ENCODE measurements around the gene MRPL2.

Gene MRPL2

DNA sequence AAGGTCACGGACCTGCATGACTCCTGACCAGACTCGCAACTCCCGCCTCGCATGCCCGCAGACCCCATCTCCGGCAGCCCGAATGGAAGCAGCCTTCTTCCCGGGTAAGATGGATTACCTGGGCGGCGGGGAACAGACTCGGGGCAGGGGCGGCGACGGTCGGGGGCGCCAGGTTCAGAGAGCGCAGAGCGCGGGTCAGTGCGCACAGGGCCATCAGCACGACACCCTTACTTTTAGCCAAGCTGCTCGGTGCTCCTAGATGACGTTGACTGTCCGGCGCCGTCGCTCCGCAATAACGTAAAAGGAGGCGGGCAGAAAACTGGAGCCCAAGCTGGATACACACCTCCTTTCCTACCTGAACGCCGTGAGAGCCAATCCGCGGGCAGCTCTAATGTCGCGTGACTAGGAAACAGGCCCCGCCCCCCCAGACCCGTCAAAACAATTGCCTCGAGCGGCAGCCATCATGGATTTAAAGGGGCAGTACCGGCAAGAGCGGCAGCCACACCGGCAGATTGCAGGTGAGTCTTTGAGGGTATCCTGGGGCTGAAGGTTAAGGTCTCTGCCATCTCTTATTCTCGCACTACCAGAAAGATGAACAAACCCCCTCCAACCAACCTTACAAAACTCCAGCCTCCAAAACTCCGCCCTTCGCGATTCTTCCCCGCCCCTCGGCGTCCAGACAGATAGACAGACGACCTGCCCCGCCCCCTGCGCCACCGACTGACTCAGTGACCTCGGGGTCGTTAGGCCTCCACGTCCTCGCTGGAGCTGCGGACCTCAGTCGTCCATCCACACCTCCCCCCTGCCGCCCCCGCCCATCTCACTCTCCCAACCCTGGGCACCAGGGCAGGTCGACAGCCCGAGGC is at the start of gene MRPL2, which contains the start of gene KLC4 (continued):
- TF ChIP-seq, protein P1, sequence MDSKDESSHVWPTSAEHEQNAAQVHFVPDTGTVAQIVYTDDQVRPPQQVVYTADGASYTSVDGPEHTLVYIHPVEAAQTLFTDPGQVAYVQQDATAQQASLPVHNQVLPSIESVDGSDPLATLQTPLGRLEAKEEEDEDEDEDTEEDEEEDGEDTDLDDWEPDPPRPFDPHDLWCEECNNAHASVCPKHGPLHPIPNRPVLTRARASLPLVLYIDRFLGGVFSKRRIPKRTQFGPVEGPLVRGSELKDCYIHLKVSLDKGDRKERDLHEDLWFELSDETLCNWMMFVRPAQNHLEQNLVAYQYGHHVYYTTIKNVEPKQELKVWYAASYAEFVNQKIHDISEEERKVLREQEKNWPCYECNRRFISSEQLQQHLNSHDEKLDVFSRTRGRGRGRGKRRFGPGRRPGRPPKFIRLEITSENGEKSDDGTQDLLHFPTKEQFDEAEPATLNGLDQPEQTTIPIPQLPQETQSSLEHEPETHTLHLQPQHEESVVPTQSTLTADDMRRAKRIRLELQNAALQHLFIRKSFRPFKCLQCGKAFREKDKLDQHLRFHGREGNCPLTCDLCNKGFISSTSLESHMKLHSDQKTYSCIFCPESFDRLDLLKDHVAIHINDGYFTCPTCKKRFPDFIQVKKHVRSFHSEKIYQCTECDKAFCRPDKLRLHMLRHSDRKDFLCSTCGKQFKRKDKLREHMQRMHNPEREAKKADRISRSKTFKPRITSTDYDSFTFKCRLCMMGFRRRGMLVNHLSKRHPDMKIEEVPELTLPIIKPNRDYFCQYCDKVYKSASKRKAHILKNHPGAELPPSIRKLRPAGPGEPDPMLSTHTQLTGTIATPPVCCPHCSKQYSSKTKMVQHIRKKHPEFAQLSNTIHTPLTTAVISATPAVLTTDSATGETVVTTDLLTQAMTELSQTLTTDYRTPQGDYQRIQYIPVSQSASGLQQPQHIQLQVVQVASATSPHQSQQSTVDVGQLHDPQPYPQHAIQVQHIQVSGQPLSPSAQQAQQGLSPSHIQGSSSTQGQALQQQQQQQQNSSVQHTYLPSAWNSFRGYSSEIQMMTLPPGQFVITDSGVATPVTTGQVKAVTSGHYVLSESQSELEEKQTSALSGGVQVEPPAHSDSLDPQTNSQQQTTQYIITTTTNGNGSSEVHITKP (tag by site-specific recombination; IDR thresholded peaks at IDR 0.05) = peak; percentile 41
- no peak for TF ChIP-seq ZFP3 (tag by site-specific recombination; IDR thresholded peaks at IDR 0.05; ENCODE audit: low read depth)
- no peak for TF ChIP-seq ZNF214 (tag by site-specific recombination; IDR thresholded peaks at IDR 0.05; ENCODE audit: borderline replicate concordance)
- TF ChIP-seq, protein P2, sequence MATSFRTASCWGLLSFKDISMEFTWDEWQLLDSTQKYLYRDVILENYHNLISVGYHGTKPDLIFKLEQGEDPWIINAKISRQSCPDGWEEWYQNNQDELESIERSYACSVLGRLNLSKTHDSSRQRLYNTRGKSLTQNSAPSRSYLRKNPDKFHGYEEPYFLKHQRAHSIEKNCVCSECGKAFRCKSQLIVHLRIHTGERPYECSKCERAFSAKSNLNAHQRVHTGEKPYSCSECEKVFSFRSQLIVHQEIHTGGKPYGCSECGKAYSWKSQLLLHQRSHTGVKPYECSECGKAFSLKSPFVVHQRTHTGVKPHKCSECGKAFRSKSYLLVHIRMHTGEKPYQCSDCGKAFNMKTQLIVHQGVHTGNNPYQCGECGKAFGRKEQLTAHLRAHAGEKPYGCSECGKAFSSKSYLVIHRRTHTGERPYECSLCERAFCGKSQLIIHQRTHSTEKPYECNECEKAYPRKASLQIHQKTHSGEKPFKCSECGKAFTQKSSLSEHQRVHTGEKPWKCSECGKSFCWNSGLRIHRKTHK (tag by site-specific recombination; IDR thresholded peaks at IDR 0.05) = no peak
- peak; percentile 99 for TF ChIP-seq ZBTB17 (tag by site-specific recombination; IDR thresholded peaks at IDR 0.05)
- 0 out of 2 replicates have a peak, but pooled peaks have one; percentile 10 for TF ChIP-seq GFI1B (tag by site-specific recombination; IDR thresholded peaks at IDR 0.05)
- TF ChIP-seq, protein P3, sequence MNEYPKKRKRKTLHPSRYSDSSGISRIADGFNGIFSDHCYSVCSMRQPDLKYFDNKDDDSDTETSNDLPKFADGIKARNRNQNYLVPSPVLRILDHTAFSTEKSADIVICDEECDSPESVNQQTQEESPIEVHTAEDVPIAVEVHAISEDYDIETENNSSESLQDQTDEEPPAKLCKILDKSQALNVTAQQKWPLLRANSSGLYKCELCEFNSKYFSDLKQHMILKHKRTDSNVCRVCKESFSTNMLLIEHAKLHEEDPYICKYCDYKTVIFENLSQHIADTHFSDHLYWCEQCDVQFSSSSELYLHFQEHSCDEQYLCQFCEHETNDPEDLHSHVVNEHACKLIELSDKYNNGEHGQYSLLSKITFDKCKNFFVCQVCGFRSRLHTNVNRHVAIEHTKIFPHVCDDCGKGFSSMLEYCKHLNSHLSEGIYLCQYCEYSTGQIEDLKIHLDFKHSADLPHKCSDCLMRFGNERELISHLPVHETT (tag by site-specific recombination; IDR thresholded peaks at IDR 0.05) = peak; percentile 67; the same call in 1 of the 2 replicates
- TF ChIP-seq, protein P4, sequence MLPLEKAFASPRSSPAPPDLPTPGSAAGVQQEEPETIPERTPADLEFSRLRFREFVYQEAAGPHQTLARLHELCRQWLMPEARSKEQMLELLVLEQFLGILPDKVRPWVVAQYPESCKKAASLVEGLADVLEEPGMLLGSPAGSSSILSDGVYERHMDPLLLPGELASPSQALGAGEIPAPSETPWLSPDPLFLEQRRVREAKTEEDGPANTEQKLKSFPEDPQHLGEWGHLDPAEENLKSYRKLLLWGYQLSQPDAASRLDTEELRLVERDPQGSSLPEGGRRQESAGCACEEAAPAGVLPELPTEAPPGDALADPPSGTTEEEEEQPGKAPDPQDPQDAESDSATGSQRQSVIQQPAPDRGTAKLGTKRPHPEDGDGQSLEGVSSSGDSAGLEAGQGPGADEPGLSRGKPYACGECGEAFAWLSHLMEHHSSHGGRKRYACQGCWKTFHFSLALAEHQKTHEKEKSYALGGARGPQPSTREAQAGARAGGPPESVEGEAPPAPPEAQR (tag by site-specific recombination; IDR thresholded peaks at IDR 0.05) = no peak
- TF ChIP-seq PRDM6 (tag by site-specific recombination; IDR thresholded peaks at IDR 0.05) = no peak
- TF ChIP-seq ZFP41 (tag by site-specific recombination; IDR thresholded peaks at IDR 0.05; ENCODE audit: borderline replicate concordance) = no peak
- no peak for TF ChIP-seq PRDM1 (tag by site-specific recombination; IDR thresholded peaks at IDR 0.05)
- no peak; the same call in 1 of the 2 replicates for TF ChIP-seq OSR2 (tag by site-specific recombination; IDR thresholded peaks at IDR 0.05)
- TF ChIP-seq, protein P5, sequence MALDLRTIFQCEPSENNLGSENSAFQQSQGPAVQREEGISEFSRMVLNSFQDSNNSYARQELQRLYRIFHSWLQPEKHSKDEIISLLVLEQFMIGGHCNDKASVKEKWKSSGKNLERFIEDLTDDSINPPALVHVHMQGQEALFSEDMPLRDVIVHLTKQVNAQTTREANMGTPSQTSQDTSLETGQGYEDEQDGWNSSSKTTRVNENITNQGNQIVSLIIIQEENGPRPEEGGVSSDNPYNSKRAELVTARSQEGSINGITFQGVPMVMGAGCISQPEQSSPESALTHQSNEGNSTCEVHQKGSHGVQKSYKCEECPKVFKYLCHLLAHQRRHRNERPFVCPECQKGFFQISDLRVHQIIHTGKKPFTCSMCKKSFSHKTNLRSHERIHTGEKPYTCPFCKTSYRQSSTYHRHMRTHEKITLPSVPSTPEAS (tag by site-specific recombination; IDR thresholded peaks at IDR 0.05) = no peak
- no peak for TF ChIP-seq ZNF174 (tag by site-specific recombination; IDR thresholded peaks at IDR 0.05)
- TF ChIP-seq ZNF202 (tag by site-specific recombination; IDR thresholded peaks at IDR 0.05; ENCODE audit: borderline replicate concordance) = no peak
- no peak for TF ChIP-seq ZNF664 (tag by site-specific recombination; IDR thresholded peaks at IDR 0.05)
- no peak for TF ChIP-seq ZNF843 (tag by site-specific recombination; IDR thresholded peaks at IDR 0.05)
- TF ChIP-seq ZIC2 (tag by site-specific recombination; IDR thresholded peaks at IDR 0.05) = no peak
- peak; percentile 30; the same call in 1 of the 2 replicates for TF ChIP-seq KLF8 (tag by site-specific recombination; IDR thresholded peaks at IDR 0.05)
- TF ChIP-seq ZNF830 (tag by site-specific recombination; IDR thresholded peaks at IDR 0.05; ENCODE audit: low read depth) = no peak
- TF ChIP-seq GLI2 (tag by site-specific recombination; IDR thresholded peaks at IDR 0.05; ENCODE audit: borderline replicate concordance, low read depth) = no peak
- no peak for TF ChIP-seq ELK4 (IDR thresholded peaks at IDR 0.05; ENCODE audit: borderline replicate concordance, low read depth, low read length)
- no peak for TF ChIP-seq ZNF354C (tag by site-specific recombination; IDR thresholded peaks at IDR 0.05; ENCODE audit: borderline replicate concordance, low read depth)
- no peak for TF ChIP-seq HOXD13 (CRISPR knock-in tag; IDR thresholded peaks at IDR 0.05; ENCODE audit: borderline replicate concordance)

Measured in HEK293 (cell line).